PC-9 (cell line): ENCODE measurements around the gene DNAJC5. TPM values are rescaled to one million over a fixed set of nuclear protein-coding genes. Genes with fewer than 3 reads are reported as not detected.

Experiments
- BruUV-seq: library from RNA; stranded (reverse); fragments of 400-500 nt; replicated peaks from 2 replicates; lab custom pipeline; 2021; lab: Mats Ljungman, UMichigan
- CTCF ChIA-PET: fragments of 300-600 bp; sonication (Branson Sonifier 250); formaldehyde crosslinking; loops from one replicate; lab custom pipeline; 2022; ENCODE audit warnings: antibody characterized with exemption; lab: Charles Lee
- POLR2A ChIA-PET: fragments of 300-600 bp; sonication (Branson Sonifier 250); formaldehyde crosslinking; loops from one replicate; lab custom pipeline; 2022; ENCODE audit warnings: antibody characterized with exemption; ENCODE audit not compliant: unreplicated experiment; lab: Charles Lee
- DNase-seq, 2 experiments: peaks; one replicate each; pipeline versions ENCODE4 v3.0.0 to v3.0.0-alpha.2; 2015 to 2022; ENCODE audit warnings: mixed read lengths in 1 of 2
- H2AFZ ChIP-seq: fragments of 200-600 bp; sonication (generic); 2 replicates; pipeline ENCODE4 v1.8.1; 2017; ENCODE audit warnings: antibody characterized with exemption
- H3F3A ChIP-seq: fragments of 200-600 bp; sonication (generic); 2 replicates; pipeline ENCODE4 v1.8.1; 2017; ENCODE audit warnings: antibody characterized with exemption, mild to moderate bottlenecking, low read depth; ENCODE audit not compliant: insufficient read depth
- H3K27ac ChIP-seq: fragments of 200-600 bp; sonication (generic); 2 replicates; pipeline ENCODE4 v1.6.1; 2016; ENCODE audit warnings: mixed run types
- H3K27me3 ChIP-seq: fragments of 200-600 bp; sonication (generic); 2 replicates; pipeline ENCODE4 v1.6.1; 2016; ENCODE audit warnings: low read depth, mixed run types; ENCODE audit not compliant: insufficient read depth
- H3K36me3 ChIP-seq: fragments of 200-600 bp; sonication (generic); 2 replicates; pipeline ENCODE4 v1.6.1; 2016; ENCODE audit warnings: low read depth, mixed run types
- H3K4me1 ChIP-seq: fragments of 200-600 bp; sonication (generic); replicated peaks from 2 replicates; pipeline ENCODE4 v1.6.1; 2016; ENCODE audit warnings: mixed run types; ENCODE audit not compliant: insufficient read depth
- H3K4me2 ChIP-seq: fragments of 200-600 bp; sonication (generic); 2 replicates; pipeline ENCODE4 v1.6.1; 2017; ENCODE audit warnings: mixed run types
- H3K4me3 ChIP-seq: fragments of 200-600 bp; sonication (generic); 2 replicates; pipeline ENCODE4 v1.6.1; 2016; ENCODE audit warnings: mixed run types
- H3K79me2 ChIP-seq: fragments of 200-600 bp; sonication (generic); 2 replicates; pipeline ENCODE4 v1.6.1; 2017; ENCODE audit warnings: low read depth, mixed run types
- H3K9me2 ChIP-seq: fragments of 200-600 bp; sonication (generic); 2 replicates; pipeline ENCODE4 v1.8.1; 2017; ENCODE audit warnings: mild to moderate bottlenecking; ENCODE audit not compliant: insufficient read depth
- H3K9me3 ChIP-seq: fragments of 200-600 bp; sonication (generic); 2 replicates; pipeline ENCODE4 v1.8.1; 2016; ENCODE audit warnings: low read depth; ENCODE audit not compliant: insufficient read depth
- H4K20me1 ChIP-seq: fragments of 200-600 bp; sonication (generic); 2 replicates; pipeline ENCODE4 v1.8.1; 2017; ENCODE audit not compliant: insufficient read depth
- CTCF ChIP-seq: fragments of 200-600 bp; sonication (generic); conservative IDR thresholded peaks from 2 replicates; pipeline ENCODE4 v1.6.1; 2017; ENCODE audit warnings: mixed run types, antibody characterized with exemption, mild to moderate bottlenecking, moderate library complexity
- EZH2 ChIP-seq: fragments of 200-600 bp; sonication (generic); IDR thresholded peaks from 2 replicates; pipeline ENCODE4 v1.8.0; 2017; ENCODE audit warnings: antibody characterized with exemption, low read depth
- intact Hi-C: fragments of 100-400 bp; cut with micrococcal nuclease; formaldehyde crosslinking; loops from one replicate; pipeline ENCODE4 v1.10.0; 2022; ENCODE audit not compliant: unreplicated experiment
- total RNA-seq: library from RNA; stranded (reverse); gene quantifications from 2 replicates; pipeline ENCODE4 v1.2.3, GENCODE V29; 2021

DNAJC5 gene
- total RNA-seq, 1 experiment from 2014 or later: 48.1 TPM

GRCh38 chr20:63935447-63935846, 40.5 kb downstream of the DNAJC5 start:
- H3K4me2 ChIP-seq: no peak overlapping the region
- no TSS peak for BruUV-seq
- POLR2A ChIA-PET: interaction anchor here (0.5 kb wide), 1 partner anchor 170 kb away, joined by 3 read pairs; no protein-coding TSS in a partner anchor
- CTCF ChIA-PET: no interaction called here
- H3K4me1 ChIP-seq: no peaks in the 10 kb centered on the region
- no peak overlapping the region for H3K4me3 ChIP-seq
- H2AFZ ChIP-seq: no peak overlapping the region
- no peaks in the 10 kb centered on the region for H3K79me2 ChIP-seq
- no peak for DNase-seq
- H3K27me3 ChIP-seq: no peaks in the 10 kb centered on the region
- H3K36me3 ChIP-seq: peaks cover 11% of the 10 kb centered on the region
- TF ChIP-seq EZH2 (no peak), CTCF (no peak)
- H4K20me1 ChIP-seq: peaks cover 56% of the 10 kb centered on the region
- peaks cover 24% of the 10 kb centered on the region for H3F3A ChIP-seq
- H3K27ac ChIP-seq: no peak overlapping the region
- no peaks in the 10 kb centered on the region for H3K9me3 ChIP-seq
- intact Hi-C loops: no loop called here
- H3K9me2 ChIP-seq: no peaks in the 10 kb centered on the region

- ChIA-PET CTCF (interaction anchor here (0.8 kb wide), 1 partner anchor 149 kb away, joined by 4 read pairs; no protein-coding TSS in a partner anchor), POLR2A (no interaction called here)
- Histone ChIP-seq H3K27me3 (no peaks in the 10 kb centered on the region), H3K36me3 (peaks cover 17% of the 10 kb centered on the region), H3K79me2 (no peaks in the 10 kb centered on the region), H3K4me3 (no peak overlapping the region), H3K27ac (no peak overlapping the region), H3K9me2 (no peaks in the 10 kb centered on the region), H3K4me2 (no peak overlapping the region), H2AFZ (no peak overlapping the region), H3F3A (peaks cover 40% of the 10 kb centered on the region), H3K4me1 (no peaks in the 10 kb centered on the region), H4K20me1 (peaks cover 57% of the 10 kb centered on the region), H3K9me3 (no peaks in the 10 kb centered on the region)
- intact Hi-C loops: no loop called here
- TF ChIP-seq EZH2 (no peak), CTCF (no peak)
- DNase-seq: no peak
- BruUV-seq: TSS peak; percentile 13
Observed at GRCh38 chr20:63937596-63937995, 42.7 kb downstream of the DNAJC5 start.

- H4K20me1 ChIP-seq: peaks cover 67% of the 10 kb centered on the region
- H3K9me3 ChIP-seq: no peaks in the 10 kb centered on the region
- H3K4me3 ChIP-seq: no peak overlapping the region
- DNase-seq: no peak
- no peak overlapping the region for H2AFZ ChIP-seq
- H3K4me1 ChIP-seq: no peaks in the 10 kb centered on the region
- POLR2A ChIA-PET: interaction anchor here (0.6 kb wide), 1 partner anchor 333 kb away, joined by 3 read pairs; no protein-coding TSS in a partner anchor
- no peak overlapping the region for H3K27ac ChIP-seq
- CTCF ChIA-PET: no interaction called here
- H3K36me3 ChIP-seq: peaks cover 17% of the 10 kb centered on the region
- no peaks in the 10 kb centered on the region for H3K9me2 ChIP-seq
- H3K4me2 ChIP-seq: no peak overlapping the region
- H3K79me2 ChIP-seq: no peaks in the 10 kb centered on the region
- H3K27me3 ChIP-seq: no peaks in the 10 kb centered on the region
- intact Hi-C loops: no loop called here
- BruUV-seq: no TSS peak
- TF ChIP-seq EZH2: no peak
- peaks cover 48% of the 10 kb centered on the region for H3F3A ChIP-seq
Observed at GRCh38 chr20:63939061-63939935, 44.4 kb downstream of the DNAJC5 start.
